Stromal cell of bone marrow (primary cell): ENCODE measurements around the gene FNDC1.
A peak's percentile ranks its signal among the peaks of the same experiment; 100 is the strongest.
"Not testable (repeated sequence)": the region's sequence is repeated elsewhere in the genome, so short reads cannot be mapped to it uniquely, and the experiment has no call there.

Experiments used
- DNase-seq: peaks from one replicate; pipeline ENCODE4 v3.0.0-alpha.2; 2012; ENCODE audit warnings: low read depth

The FNDC1 gene

GRCh38 chr6:159257846-159258245 lies 88.6 kb downstream of the FNDC1 start:
- DNase-seq, result peak; percentile 90

GRCh38 chr6:159259441-159260125 lies 90.4 kb downstream of the FNDC1 start:
- no peak for DNase-seq

- no peak for DNase-seq
These were observed 91.0 kb downstream of the FNDC1 start for GRCh38 chr6:159260208-159260607.

DNA sequence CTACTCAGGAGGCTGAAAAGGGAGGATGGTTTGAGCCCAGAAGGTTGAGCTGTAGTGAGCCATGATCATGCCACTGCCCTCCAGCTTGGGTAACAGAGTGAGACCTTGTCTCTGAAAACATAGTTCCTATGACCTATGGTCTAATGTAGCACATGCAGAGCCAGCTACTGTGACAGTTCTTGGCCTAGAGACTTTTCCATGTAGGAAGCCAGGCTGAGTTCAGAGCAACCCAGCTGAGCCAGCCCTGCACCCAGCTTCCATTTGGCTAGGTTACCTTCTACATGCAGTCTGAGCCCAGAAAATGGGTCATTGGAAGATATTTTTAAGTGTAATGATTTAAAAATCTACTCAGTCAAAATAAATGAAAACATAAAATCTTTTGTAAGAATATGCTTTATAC lies 92.8 kb downstream of the FNDC1 start:
- DNase-seq, result no peak

- DNase-seq, result no peak
These were observed 93.4 kb downstream of the FNDC1 start for GRCh38 chr6:159262586-159262985.

- DNase-seq, result no peak
These were observed 98.0 kb downstream of the FNDC1 start for GRCh38 chr6:159267165-159267564.

GRCh38 chr6:159268511-159268910 lies 99.3 kb downstream of the FNDC1 start:
- no peak for DNase-seq

- DNase-seq, result no peak
These were observed 102.1 kb downstream of the FNDC1 start for GRCh38 chr6:159271257-159271656.

DNA sequence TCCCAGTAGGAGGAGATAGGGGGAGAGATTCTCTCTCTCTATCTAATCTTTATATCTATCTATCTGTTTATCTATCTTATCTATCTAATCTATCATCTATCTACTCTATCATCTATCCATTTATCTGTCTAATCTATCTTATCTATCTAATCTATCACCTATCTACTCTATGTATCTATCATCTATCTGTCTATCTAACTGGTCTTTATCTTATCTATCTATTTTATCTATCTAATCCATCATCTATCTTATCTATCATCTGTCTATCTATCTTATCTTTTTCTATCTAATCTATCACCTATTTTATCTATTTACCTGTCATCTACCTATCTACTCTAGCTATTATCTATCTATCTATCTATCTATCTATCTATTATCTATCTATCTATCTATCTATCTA lies 109.4 kb downstream of the FNDC1 start:
- no peak for DNase-seq

- DNase-seq, result no peak
These were observed 110.6 kb downstream of the FNDC1 start for GRCh38 chr6:159279790-159280277.

DNA sequence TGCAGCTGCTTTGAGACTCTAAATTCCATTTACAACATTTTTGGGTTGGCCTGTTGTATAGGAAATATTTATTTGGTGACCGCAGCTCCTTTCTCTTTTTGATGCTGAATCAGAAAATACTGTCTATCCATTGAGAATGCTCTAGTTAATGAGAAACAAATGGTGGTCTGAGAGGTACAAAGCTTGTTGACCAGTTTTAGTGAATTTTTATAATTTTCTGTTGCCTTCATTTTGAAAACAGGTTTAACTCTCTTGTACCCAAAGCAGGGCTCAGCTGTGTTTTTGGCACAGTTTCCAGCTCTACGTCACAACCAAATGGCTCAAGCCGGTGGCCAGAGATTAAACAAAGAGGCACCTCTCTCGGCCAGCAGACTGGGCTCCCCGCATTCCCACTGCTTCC lies 113.2 kb downstream of the FNDC1 start:
- no peak for DNase-seq

GRCh38 chr6:159284661-159285060 lies 115.5 kb downstream of the FNDC1 start:
- DNase-seq, result not testable (repeated sequence)

- DNase-seq, result no peak
These were observed 129.6 kb downstream of the FNDC1 start for GRCh38 chr6:159298840-159299239.

GRCh38 chr6:159299566-159299965 lies 130.4 kb downstream of the FNDC1 start:
- no peak for DNase-seq

- DNase-seq, result no peak
These were observed 132.1 kb downstream of the FNDC1 start for GRCh38 chr6:159301277-159301676.

- no peak for DNase-seq
These were observed 132.8 kb downstream of the FNDC1 start for GRCh38 chr6:159301810-159302593.

DNA sequence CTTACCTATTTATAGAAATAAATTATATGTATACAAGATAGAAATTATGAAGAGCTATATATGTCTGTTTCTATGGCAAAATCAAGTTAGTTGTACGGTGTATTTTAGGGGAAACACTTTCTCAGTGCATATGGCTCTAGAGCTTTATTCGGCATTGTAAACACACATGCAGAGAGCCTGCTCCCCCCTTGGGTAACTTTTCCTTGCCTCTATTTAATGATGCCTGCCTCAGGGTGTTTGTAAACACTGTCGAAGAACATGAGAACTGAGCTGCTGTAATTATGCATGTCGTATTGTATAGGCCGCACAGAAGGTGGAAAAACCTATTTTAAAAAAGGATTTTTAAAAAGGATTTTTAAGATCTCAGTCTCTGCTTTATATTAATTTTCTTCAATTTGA lies 133.4 kb downstream of the FNDC1 start:
- no peak for DNase-seq

- no peak for DNase-seq
These were observed 134.0 kb downstream of the FNDC1 start for GRCh38 chr6:159303159-159303558.

GRCh38 chr6:159303784-159304183 lies 134.6 kb downstream of the FNDC1 start:
- no peak for DNase-seq

GRCh38 chr6:159304641-159305040 lies 135.4 kb downstream of the FNDC1 start:
- no peak for DNase-seq

- DNase-seq, result no peak
These were observed 136.0 kb downstream of the FNDC1 start for GRCh38 chr6:159305159-159305558.

- DNase-seq, result no peak
These were observed 136.8 kb downstream of the FNDC1 start for GRCh38 chr6:159305804-159306537.
